NCI-H748 (cell line): Measurements from ENCODE around the gene IFIT1B.
"Not testable (repeated sequence)": the region's sequence is repeated elsewhere in the genome, so short reads cannot be mapped to it uniquely, and the experiment has no call there.

Source experiments
- DNase-seq: peaks from one replicate; lab custom pipeline; 2025; ENCODE audit not compliant: unreplicated experiment; lab: John Stamatoyannopoulos, UW

The IFIT1B gene

DNA sequence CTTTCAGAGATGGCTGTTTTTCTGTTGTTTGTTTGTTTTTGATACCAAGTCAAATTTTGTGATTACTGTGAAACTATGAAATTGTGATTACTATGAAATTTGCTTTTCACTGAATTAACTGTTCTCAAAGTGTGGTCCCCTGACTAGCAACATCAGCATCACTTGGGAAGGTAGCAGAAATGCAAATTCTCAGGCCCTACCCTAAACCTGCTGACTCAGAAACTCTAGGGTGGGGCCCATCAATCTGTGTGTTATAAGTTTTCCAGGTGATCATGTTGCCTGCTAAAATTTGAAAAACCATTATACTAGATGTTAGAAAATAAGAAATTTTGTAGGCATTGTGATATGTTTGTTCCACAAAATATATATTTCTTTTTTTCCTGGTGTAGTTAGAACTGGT, 1.2 kb downstream of the IFIT1B start:
- DNase-seq = no peak

DNA sequence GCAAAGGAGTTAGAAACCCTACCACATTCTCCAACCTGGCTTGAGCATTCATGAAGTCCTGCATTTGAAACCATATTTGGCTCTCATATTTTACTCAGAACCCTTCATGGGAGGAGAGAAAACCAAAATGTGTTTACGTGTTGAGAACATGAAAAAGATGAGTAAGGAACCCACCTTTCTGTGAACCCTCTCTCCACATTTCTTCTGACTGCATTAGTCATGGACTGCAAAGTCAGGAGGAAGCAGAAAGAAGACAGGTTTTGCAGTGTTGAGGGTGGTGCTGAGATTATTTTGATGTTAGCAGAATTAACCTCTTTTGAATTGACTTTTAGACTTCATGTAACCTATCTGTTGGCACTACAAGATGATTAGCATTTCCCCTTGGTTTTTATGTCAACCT, 4.9 kb downstream of the IFIT1B start:
- no peak for DNase-seq

DNA sequence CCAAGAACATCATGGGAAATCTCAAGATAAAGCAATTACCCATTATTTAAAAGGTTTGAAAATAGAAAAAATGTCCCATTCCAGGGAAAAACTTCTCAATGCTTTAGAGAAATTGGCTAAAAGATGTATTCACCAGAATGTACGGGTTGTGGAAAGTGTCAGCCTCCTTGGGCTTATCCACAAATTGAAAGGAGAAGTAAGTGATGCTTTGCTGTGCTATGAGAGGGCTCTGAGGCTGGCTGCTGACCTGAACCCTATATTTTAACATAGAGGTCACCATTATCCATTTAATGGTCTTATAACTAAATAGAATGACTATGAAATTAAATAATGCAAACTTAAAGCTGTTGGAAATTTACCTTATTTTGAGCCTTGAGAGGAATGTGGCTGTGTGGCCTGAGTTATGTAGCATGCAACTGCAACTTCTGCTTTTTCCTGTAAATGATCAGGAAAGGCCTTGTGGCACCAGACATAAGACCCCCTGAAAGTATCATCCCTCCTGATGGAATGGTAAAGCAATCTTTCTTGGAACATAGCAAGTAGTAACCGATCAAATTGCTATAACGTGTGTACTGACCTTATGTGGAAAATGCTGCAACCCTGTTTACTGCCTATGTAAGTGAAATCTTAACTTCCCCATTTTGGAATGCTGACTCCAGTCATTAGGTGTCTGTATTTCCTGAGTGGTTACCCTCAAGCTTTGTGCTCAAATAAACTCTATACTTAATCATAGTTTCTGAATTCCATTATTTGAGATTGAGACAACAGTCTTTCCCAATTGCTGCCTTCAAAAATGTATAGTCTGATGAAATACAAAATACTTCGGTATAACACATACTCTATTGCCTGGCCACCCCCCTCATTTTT, 6.9 kb downstream of the IFIT1B start:
- no peak for DNase-seq

DNA sequence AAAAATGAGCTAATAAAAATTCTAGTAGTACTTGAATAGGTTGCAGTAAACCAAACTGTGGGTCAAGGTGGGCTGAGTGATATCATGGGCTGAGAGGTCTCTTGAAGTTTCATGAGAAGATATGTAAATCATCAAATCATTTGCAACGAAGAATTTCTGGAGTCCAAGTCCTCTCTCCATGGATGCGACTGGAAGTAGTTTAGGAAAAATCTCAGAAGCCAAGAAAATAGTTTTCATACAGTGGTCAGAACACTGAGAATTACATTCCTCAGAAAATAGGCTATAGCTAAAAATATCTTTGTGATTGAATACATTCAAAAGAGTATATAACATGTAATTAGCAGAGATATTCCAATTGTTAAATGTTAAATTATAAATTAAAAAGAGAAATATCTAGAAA, 10.9 kb downstream of the IFIT1B start:
- DNase-seq = no peak

DNA sequence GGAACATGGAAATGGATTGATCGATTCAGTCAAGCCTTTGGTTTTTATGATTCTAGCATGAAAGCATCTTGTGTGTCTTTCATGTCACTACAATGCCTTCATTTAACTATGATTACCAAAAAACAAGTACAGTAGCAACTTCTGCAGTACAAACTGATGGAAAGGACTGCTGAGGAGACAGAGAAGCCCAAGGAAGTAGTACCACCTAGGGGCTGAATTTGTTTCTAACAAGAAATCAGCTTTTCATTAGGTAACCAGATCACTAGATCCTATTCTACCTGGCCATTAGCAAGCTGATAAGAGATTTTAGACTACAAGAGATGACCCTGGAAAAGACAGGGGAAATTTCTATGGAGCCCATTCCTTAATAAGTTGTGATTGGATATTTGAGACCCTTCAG, 11.4 kb downstream of the IFIT1B start:
- DNase-seq = peak; percentile 47

DNA sequence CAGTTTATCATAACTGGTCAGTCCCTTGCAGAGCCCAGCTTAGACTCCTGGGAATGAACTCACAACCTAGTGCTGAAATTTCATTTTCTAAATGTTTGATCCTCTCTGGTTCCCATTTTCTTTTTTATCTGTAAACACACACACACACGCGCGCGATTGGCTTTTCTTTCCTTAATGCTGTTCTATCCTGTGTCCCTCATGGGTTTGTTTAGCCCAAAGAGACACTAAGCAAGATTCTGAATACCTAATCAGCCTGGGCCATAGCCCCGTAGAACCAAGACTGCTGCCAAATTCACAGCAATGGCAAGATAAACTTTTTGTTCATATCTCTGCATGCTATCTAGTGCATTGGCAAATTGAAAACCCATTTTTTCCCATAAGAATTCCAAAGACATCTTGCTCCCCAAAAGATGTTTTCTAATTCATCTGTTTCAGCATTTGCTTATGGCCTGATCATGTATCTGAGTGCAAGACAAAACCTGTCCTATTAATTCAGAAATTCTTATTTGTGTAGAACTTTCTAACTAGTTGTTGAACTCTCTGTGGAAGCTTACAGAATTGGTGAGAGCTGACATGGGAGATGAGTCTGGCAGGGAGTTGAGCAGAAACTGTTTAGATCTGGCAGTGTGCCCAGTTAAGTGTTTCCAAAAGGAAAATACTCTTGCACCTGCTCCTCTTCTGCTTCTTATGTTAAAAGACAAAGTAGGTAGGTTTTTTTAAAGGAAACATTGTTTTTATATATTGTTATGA, 12.8 kb downstream of the IFIT1B start:
- peak; percentile 22 for DNase-seq

DNA sequence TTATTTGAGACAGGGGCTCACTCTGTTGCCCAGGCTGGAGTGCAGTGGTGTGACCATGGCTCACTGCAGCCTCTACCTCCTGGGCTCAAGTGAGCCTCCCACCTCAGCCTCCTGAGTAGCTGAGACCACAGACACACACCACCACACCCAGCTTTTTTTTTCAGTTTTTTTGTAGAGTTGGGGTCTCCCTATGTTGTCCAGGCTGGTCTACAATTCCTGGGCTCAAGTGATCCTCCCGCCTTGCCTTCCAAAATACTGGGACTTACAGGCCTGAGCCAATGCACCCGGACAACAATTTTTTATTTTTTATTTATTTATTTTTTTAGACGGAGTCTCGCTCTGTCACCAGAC, 13.3 kb downstream of the IFIT1B start:
- DNase-seq = not testable (repeated sequence)

DNA sequence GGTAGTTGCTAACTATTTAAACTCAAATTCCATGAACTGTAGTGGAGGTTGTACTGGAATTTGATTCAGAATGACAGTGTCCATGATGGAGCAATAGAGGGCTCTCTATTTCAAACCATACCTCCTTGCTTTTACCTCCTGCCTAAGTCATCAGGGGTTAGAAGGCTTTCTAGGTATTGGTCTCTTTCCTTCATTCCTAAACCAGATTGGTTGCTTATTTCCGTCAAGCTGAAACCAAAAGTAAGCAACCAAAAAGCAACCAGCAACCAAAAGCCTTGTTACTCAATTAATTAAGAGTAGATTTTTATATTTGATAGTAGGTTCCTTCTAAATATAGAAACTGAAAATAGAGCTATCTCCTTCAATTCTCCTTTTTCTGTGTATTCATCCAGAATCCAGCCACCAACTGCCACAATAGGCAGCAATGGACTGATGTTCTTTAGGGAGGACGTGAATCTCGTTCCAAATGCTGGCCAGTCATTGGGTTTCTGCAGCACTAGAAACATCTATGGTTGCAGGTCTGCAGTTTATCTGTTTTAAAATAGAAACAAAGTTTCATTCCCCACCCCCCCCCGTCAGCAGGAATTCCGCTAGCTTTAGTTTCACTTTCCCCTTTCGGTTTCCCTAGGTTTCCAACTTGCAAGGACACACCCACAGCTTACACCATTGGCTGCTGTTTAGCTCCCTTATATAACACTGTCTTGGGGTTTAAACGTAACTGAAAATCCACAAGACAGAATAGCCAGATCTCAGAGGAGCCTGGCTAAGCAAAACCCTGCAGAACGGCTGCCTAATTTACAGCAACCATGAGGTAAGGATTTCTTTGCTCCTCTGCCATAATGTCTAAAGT, 14.3 kb downstream of the IFIT1B start, which contains the start of gene IFIT1:
Gene IFIT1 (plus strand): TSS at position 717 of the 850 bp plus-strand sequence. CDS start 90 bp downstream, at position 807.
- DNase-seq = peak; percentile 62

DNA sequence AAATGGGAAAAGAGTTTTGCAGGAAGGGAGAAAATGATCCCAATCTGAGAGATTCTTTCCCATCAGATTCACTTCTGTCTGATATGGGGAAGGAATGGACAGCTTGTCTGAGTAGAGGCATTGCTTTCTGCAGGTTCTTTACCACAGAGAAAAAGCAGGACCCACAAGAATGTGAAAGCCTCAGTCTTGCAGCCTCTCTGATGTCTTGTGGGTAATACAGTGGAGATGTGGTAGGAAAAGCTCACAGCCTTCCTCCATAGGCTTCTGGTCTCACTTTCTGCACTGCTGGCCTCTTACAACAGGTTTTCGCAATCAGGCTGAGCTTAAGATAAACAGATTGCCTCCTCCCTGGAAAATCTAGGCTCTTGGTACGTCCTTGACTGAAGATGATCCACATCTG, 15.1 kb downstream of the IFIT1B start:
- no peak for DNase-seq

DNA sequence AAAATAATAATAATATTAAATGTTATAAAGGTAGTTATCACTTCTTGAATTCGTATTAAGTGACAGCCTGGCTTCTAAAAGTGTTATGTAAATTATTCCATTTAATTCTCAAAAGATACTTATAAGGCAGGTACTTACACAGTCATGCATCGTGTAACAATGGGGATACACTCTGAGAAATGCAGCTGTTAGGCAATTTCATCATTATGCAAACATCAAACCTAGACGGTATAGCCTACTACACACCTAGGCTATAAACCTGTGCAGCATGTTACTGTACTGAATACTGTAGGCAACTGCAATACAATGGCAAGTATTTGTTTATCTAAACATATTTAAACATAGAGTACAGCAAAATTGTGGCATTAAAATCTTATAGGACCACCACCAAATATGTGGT, 16.0 kb downstream of the IFIT1B start:
- peak; percentile 75 for DNase-seq

DNA sequence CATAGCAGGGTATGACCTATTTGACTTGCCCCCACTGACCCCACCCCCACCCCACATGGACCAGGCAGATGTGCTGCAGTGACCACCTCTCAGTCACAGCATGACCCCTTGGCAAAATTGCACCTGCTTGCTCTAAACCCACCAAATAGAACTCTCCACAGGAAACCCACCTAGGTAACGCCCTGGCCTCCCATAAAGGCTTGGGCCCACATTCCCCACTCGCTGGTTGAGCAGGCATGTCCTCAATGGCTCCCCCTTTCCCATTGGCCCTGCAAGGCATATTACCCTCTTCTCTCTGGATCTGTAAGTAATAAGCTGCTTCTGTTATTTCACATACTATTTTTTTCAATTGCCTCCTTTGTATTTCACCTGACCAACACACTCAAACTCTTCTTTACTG, 17.3 kb downstream of the IFIT1B start:
- DNase-seq = no peak

DNA sequence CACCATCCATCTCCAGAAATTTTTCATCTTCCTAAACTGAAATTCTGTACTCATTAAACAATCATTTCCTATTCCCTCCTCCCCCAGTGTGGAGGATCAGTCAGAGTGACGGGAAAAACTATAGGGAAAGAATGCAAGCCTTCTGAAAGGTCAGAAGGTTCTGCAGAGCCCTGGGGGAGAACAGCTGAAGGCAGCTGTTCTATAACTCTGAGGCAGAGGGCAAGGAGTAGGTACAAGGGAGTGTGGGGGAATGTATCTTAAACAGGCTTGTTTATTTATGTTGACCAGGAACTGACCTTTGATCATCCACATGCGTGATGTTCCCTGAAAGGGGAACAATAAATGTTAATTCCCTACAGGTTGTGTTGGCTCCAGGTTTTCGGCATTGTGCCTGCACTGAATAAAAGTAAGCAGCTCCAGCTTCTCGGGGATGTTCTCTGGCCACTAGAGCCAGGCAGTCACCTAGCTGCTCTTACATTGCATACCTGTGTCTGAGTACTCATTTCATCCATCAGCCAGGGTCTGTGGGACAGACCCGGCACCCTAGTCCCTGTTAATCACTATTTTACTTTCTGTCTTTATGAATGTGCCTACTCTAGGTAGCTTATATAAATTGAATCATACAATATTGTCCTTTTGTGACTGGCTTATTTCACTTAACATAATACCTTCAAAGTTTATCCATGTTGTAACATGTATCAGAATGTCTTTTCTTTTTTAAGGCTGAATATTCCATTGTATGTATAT, 20.3 kb downstream of the IFIT1B start:
- no peak for DNase-seq

DNA sequence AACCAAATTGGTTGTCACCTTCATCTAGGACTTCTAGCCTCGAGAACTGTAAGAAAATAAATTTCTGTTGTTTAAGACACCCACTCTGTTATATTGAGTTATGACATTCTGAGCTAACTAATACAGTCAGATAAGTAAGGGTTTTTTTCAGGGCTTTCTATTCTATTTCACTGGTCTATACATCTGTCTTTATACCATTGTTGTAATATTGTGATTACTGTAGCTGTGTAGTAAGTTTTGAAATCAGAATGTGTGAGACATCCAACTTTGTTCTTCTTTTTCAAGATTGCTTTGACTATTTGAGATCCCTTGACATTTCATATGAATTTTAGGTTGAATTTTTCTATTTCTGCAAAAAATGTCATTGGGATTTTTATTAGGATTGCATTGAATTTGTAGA, 22.1 kb downstream of the IFIT1B start:
- DNase-seq = no peak

DNA sequence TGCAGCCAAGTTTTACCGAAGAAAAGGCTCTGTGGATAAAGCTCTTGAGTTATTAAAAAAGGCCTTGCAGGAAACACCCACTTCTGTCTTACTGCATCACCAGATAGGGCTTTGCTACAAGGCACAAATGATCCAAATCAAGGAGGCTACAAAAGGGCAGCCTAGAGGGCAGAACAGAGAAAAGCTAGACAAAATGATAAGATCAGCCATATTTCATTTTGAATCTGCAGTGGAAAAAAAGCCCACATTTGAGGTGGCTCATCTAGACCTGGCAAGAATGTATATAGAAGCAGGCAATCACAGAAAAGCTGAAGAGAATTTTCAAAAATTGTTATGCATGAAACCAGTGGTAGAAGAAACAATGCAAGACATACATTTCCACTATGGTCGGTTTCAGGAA, 25.2 kb downstream of the IFIT1B start:
- DNase-seq = no peak

DNA sequence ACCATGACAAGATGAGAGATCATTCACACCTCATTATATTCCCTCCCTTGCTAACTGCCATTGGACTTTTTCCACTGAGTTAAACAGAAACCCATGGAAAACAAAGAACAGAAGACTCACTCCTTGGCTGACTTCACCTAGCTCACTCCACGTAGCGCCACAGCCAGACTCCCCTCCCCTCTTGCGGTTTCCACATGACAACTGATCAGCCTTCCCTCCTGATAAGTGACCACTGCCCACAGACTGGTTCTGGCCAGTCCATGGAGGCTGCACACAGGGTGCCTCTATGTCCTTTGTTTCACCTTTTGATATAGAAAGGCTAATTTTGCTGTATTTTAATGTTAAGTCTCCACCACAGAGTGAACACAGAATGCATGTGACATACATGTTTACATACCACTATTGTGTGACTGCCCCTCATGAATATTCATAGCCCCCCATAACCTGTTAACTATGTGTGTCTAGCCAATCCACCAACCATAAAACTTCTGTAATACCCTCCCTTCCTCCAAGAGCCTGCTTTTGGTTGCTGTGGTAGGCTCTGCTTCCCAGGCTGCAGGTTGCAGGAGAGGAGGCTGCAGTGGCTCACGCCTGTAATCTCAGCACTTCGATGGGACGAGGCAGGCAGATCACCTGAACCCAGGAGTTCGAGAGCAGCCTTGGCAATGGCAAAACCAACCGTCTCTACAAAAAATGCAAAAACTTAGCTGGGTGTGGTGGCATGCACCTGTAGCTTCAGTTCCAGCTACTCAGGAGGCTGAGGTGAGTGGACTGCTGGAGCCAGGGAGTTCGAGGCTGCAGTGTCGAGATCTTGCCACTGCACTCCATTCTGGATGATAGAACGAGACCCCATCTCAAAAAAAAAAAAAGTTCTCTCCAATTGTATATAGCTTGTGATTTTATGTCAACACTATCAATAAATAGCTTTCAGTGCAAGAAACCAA, 26.5 kb downstream of the IFIT1B start:
- DNase-seq = no peak

DNA sequence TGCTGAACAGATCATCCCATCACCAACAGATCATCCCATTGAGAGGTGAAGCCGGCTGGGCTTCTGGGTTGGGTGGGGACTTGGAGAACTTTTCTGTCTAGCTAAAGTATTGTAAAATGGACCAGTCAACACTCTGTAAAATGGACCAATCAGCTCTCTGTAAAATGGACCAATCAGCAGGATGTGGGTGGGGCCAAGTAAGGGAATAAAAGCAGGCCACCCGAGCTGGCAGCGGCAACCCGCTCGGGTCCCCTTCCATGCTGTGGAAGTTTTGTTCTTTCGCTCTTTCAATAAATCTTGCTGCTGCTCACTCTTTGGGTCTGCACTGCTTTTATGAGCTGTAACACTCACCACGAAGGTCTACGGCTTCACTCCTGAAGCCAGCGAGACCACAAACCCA, 28.3 kb downstream of the IFIT1B start:
- DNase-seq = not testable (repeated sequence)

DNA sequence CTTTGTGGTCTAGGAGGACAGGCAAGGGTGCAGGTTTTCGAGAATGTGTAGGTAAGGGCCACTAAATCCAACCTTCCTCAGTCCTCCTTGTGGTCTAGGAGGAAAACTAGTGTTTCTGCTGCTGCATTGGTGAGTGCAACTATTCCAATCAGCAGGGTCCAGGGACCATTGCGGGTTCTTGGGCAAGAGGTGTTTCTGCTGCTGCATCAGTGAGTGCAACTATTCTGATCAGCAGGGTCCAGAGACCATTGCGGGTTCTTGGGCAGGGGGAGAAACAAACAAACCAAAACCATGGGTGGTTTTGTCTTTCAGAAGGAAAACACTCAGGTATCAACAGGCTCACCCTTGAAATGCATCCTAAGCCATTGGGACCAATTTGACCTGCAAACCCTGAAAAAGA, 29.9 kb downstream of the IFIT1B start:
- not testable (repeated sequence) for DNase-seq

DNA sequence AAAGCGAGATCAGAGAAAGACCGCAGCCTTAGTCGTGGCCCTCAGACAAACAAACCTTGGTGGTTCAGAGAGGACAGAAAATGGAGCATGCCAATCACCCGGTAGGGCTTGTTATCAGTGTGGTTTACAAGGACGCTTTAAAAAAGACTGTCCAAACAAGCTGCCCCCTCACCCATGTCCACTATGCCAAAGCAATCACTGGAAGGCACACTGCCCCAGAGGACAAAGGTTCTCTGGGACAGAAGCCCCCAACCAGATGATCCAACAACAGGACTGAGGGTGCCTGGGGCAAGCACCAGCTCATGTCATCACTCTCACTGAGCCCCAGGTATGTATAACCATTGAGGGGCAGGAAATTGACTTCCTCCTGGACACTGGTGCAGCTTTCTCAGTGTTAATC, 31.4 kb downstream of the IFIT1B start:
- DNase-seq = not testable (repeated sequence)

DNA sequence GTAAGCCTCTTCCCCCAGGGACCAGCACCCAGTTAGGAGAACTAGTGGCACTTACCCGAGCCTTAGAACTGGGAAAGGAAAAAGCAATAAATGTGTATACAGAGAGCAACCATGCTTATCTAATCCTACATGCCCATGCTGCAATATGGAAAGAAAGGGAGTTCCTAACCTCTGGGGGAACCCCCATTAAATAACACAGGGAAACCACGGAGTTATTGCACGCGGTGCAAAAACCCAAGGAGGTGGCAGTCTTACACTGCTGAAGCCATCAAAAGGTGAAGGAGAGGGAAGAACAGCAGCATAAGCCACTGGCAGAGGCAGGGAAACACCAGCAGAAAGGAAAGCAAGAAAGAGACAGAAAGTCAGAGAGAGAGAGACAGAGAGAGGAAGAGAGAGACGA, 32.7 kb downstream of the IFIT1B start:
- DNase-seq = not testable (repeated sequence)

DNA sequence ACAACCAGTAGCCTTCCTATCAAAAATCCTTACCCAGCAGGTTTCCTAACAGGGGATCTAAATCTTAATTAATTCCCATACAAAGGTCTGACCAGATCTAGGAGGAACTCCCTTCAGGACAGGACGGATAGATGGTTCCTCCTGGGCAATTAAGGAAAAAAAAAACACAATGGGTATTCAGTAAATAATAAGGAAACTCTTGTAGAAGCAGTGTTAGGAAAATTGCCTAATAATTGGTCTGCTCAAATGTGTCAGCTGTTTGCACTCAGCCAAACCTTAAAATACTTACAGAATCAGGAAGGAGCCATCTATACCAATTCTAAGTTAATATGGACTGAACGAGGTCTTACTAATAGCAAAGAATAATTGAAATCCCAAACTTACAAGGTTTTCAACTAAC, 33.3 kb downstream of the IFIT1B start:
- DNase-seq = peak; percentile 54
